Activated naive CD8-positive, alpha-beta T cell treated with anti-CD3 and anti-CD28 coated beads, Interleukin-2, amount 10 ng/mL, durations not matched to agents 7 days and 5 days (primary cell): ENCODE measurements around the gene PEX7. TPM values are rescaled to one million over a fixed set of nuclear protein-coding genes. Genes with fewer than 3 reads are reported as not detected.
"Not testable (repeated sequence)": the region's sequence is repeated elsewhere in the genome, so short reads cannot be mapped to it uniquely, and the experiment has no call there.

Experiments used
- ATAC-seq: fragments of 150-1000 bp; cut with Tn5 transposase; one replicate; pipeline ENCODE4 v1.10.0; 2021; ENCODE audit warnings: low read depth, moderate library complexity
- POLR2A ChIA-PET: fragments of 350-600 bp; sonication (Branson Sonifier 250); formaldehyde crosslinking; loops from one replicate; lab custom pipeline; 2021; ENCODE audit warnings: antibody characterized with exemption; lab: Charles Lee
- DNase-seq: peaks from one replicate; pipeline ENCODE4 v3.0.0; 2021
- H3K27ac Mint-ChIP-seq: one replicate; pipeline ENCODE4 v1.8.0; 2022; ENCODE audit warnings: mild to moderate bottlenecking, mixed read lengths
- H3K27me3 Mint-ChIP-seq: one replicate; pipeline ENCODE4 v1.8.0; 2022; ENCODE audit warnings: mild to moderate bottlenecking, moderate library complexity, mixed read lengths
- H3K36me3 Mint-ChIP-seq: one replicate; pipeline ENCODE4 v1.8.0; 2021; ENCODE audit warnings: mild to moderate bottlenecking, mixed read lengths
- H3K4me1 Mint-ChIP-seq: one replicate; pipeline ENCODE4 v1.8.0; 2021; ENCODE audit warnings: mixed read lengths
- H3K4me3 Mint-ChIP-seq: one replicate; pipeline ENCODE4 v1.8.0; 2022; ENCODE audit warnings: mild to moderate bottlenecking, moderate library complexity, mixed read lengths
- H3K9me3 Mint-ChIP-seq: one replicate; pipeline ENCODE4 v1.8.0; 2021; ENCODE audit warnings: mixed read lengths
- total RNA-seq, 2 experiments: library from RNA; stranded (reverse); gene quantifications; one replicate each; pipeline ENCODE4 v1.2.3, GENCODE V29; 2021

Gene PEX7
- total RNA-seq, 2 experiments from 2014 or later: 3.0 to 3.7 TPM

DNA sequence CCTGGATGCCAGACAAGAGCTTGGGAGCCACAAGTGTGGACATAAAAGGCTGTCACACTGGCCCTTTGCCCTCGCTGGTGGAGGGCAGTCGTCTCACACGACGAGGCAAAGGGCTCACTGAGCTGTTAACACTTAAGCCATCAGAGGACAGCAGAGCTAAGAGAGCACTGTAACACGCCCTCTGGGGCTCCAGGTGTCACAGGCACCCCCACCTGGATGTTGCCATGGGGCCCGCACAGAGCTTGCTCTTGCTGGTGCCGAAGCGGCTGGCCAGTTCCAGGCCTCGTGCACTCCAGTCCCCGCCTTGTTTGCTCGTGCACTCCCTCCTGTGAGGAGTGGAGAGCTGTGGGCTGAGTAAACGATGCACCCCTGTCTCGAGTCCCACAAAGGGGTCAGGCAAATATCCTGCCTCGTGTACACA is 137.1 kb downstream of the PEX7 start:
- no peaks in the 10 kb centered on the region for H3K36me3 Mint-ChIP-seq
- DNase-seq (no peak), ATAC-seq (no peak)
- peaks cover 31% of the 10 kb centered on the region for H3K27me3 Mint-ChIP-seq
- no peaks in the 10 kb centered on the region for H3K9me3 Mint-ChIP-seq
- POLR2A ChIA-PET: no interaction called here
- H3K4me1 Mint-ChIP-seq: peaks cover 5% of the 10 kb centered on the region
- H3K4me3 Mint-ChIP-seq: no peak overlapping the region
- no peak overlapping the region for H3K27ac Mint-ChIP-seq

DNA sequence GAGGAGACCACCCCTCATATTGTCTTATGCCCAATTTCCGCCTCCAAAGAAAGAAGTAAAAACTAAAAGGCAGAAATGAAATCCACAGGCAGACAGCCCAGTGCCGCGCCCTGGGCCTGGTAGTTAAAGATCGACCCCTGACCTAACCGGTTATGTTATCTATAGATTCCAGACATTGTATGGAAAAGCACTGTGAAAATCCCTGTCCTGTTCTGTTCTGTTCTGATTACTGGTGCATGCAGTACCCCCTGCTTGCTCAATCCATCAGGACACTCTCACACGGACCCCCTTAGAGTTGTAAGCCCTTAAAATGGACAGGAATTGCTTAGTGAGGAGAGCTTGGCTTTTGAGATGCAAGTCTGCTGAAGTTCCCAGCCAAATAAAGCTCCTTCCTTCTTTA is 137.5 kb downstream of the PEX7 start:
- H3K27me3 Mint-ChIP-seq: peaks cover 29% of the 10 kb centered on the region
- DNase-seq, H3K9me3 Mint-ChIP-seq, POLR2A ChIA-PET, H3K36me3 Mint-ChIP-seq, H3K27ac Mint-ChIP-seq, H3K4me3 Mint-ChIP-seq, H3K4me1 Mint-ChIP-seq, ATAC-seq: not testable (repeated sequence)

DNA sequence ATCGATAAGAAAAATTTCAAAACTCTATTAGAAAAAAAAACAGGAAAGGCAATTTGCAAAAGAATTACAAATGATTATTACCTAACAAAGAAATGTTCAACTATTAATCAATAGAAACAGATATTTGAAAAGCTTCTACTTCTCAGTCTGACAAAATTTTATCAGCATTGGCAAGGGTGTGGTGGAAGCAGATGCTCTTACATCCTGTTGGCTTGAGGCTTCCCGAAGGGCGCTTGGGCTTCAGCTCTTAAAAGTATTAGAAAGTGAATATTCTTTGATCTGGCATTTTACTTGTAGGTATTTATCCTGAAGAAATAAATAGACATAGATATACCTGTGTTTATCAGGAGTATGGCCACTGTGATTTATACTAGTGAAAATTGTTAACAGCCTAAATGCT is 138.4 kb downstream of the PEX7 start:
- H3K4me3 Mint-ChIP-seq: no peak overlapping the region
- H3K4me1 Mint-ChIP-seq: peaks cover 5% of the 10 kb centered on the region
- H3K27me3 Mint-ChIP-seq: peaks cover 27% of the 10 kb centered on the region
- no peaks in the 10 kb centered on the region for H3K9me3 Mint-ChIP-seq
- no peak overlapping the region for H3K27ac Mint-ChIP-seq
- no peaks in the 10 kb centered on the region for H3K36me3 Mint-ChIP-seq
- DNase-seq: no peak
- POLR2A ChIA-PET: no interaction called here
- no peak for ATAC-seq

DNA sequence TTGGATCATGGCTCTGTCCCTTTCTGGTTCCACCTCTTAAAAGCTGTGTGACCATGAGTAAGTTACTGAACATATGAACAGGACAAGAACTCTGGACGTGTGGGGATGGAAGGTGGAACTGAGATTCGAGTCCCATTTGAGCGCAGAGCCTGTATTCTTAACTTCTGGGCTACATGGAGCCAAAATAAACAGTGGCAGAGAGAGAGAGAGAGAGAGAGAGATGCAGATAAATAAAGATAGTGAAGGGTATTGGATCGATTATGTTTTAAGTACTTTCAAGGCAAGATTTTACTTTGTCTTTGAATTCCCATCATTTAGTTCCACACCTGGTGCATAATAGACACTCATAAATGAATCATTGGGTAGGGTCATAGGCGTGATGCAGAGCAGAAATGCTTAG is 139.5 kb downstream of the PEX7 start:
- Mint-ChIP-seq H3K36me3 (no peaks in the 10 kb centered on the region), H3K4me1 (peaks cover 3% of the 10 kb centered on the region), H3K4me3 (no peak overlapping the region), H3K27me3 (peaks cover 29% of the 10 kb centered on the region), H3K27ac (no peak overlapping the region), H3K9me3 (no peaks in the 10 kb centered on the region)
- ATAC-seq (no peak), DNase-seq (no peak)
- POLR2A ChIA-PET: no interaction called here

DNA sequence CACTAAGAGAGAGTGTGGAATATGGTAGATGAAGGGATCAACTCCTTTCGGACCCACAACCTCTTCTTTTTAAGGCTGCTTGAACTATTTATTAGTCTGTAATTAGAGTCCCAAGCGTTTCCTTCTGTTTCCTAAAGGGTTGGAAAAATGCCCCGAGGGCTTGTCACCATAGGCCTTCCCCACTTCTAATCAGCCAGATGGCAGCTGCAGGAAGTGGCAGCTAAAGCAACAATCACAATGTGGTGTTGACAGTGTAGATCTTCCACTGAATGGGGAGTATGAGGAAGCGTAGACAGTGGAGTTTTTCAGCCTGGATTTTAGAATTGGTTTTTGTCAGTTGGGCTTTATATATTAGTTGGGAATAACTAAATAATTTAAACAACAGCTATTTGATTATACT is 140.3 kb downstream of the PEX7 start:
- no peak overlapping the region for H3K4me3 Mint-ChIP-seq
- peaks cover 29% of the 10 kb centered on the region for H3K27me3 Mint-ChIP-seq
- ATAC-seq (no peak), DNase-seq (no peak)
- peaks cover under 1% of the 10 kb centered on the region for H3K4me1 Mint-ChIP-seq
- no peak overlapping the region for H3K27ac Mint-ChIP-seq
- H3K9me3 Mint-ChIP-seq: no peaks in the 10 kb centered on the region
- POLR2A ChIA-PET: no interaction called here
- no peaks in the 10 kb centered on the region for H3K36me3 Mint-ChIP-seq

DNA sequence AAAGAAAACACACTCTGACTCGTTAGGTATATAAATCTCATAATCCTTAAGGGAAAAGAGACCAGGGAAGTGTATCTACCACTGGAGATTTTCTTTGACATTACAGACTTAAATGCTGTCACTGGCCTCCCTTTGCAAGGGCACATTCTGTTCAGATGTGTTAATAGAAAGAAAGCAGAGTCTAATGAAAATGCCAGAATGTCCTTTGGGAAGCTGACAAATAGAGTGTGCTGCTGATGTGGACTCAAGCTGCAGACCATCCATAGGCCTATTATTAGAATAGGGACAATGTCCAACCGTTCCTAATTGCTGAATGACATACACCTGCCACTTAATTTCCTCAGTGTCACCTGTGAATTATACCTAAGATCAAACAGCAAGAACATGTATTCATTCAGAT is 140.9 kb downstream of the PEX7 start:
- ATAC-seq (no peak), DNase-seq (no peak)
- H3K27ac Mint-ChIP-seq: no peak overlapping the region
- H3K27me3 Mint-ChIP-seq: peaks cover 30% of the 10 kb centered on the region
- peaks cover 6% of the 10 kb centered on the region for H3K4me1 Mint-ChIP-seq
- POLR2A ChIA-PET: no interaction called here
- no peaks in the 10 kb centered on the region for H3K9me3 Mint-ChIP-seq
- no peak overlapping the region for H3K4me3 Mint-ChIP-seq
- no peaks in the 10 kb centered on the region for H3K36me3 Mint-ChIP-seq

Other genes with a start within 250 kb of the PEX7 start
- 10 to 100 TPM; 18.3 to 19.8 TPM for gene MAP3K5, start 30.1 kb upstream of the PEX7 start, total RNA-seq
- gene SLC35D3, start 99.7 kb downstream of the PEX7 start, total RNA-seq: not detected
- not detected for gene IL20RA, start 222.4 kb downstream of the PEX7 start, total RNA-seq